HG03575 (cell line): ENCODE results near the gene EMX2.
"Not testable (repeated sequence)": the region's sequence is repeated elsewhere in the genome, so short reads cannot be mapped to it uniquely, and the experiment has no call there.

Source experiments
- ATAC-seq: cut with Tn5 transposase; IDR thresholded peaks from one replicate; pipeline ENCODE4 v1.9.1; 2021; ENCODE audit not compliant: unreplicated experiment, insufficient number of reproducible peaks, low FRiP score; ENCODE audit errors: extremely low read depth

The EMX2 gene

DNA sequence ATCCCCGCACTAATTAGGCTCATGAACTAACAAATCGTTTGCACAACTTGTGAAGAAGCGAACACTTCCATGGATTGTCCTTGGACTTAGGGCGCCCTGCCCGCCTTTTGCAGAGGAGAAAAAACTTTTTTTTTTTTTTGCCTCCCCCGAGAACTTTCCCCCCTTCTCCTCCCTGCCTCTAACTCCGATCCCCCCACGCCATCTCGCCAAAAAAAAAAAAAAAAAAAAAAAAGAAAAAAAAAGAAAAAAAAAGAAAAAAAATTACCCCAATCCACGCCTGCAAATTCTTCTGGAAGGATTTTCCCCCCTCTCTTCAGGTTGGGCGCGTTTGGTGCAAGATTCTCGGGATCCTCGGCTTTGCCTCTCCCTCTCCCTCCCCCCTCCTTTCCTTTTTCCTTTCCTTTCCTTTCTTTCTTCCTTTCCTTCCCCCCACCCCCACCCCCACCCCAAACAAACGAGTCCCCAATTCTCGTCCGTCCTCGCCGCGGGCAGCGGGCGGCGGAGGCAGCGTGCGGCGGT, at the start of gene EMX2:
EMX2 (plus strand) TSS at position 41 of the 519 bp plus-strand sequence. CDS start 522 bp downstream, outside the sequence.
- no peak for ATAC-seq

DNA sequence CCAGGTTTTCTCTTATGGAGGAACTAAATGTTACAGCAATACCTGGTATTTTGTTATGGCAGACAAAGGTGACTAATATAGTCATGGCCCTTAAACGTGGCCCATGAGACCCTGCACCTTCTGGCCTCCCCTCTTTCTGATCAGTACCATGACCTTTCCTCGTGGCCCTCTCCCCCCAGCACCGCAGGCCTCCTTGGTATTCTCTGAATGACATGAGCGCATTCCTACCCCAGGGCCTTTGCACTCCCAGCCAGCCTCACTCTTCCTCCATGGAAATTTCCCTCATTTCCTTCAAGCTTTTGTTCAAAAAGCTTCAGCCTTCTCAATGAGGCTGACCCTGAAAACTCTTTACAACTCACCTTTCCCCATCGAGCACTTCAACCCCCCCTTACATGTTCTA, 46.5 kb upstream of the EMX2 start:
- ATAC-seq = no peak

DNA sequence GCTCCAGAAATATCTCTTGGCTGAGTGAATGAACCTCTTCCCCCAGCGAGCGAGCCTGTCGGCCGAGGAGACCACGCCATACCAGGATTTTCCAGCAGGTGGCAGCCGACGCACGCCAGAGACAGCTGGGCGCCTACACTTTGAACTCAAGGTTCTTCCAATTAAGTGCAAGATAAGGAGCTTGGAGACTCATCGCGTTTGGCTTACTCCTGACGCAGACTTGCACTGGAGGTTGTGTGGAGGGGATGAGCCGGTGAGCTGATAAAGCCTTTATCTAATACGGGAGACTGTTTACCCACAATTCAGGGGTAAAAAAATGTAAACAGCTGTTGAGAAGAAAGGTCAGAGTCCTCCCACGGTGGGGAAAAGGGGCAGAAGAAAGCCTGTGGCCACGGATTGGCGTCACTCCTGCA, 45.9 kb upstream of the EMX2 start:
- peak; percentile 58 for ATAC-seq

DNA sequence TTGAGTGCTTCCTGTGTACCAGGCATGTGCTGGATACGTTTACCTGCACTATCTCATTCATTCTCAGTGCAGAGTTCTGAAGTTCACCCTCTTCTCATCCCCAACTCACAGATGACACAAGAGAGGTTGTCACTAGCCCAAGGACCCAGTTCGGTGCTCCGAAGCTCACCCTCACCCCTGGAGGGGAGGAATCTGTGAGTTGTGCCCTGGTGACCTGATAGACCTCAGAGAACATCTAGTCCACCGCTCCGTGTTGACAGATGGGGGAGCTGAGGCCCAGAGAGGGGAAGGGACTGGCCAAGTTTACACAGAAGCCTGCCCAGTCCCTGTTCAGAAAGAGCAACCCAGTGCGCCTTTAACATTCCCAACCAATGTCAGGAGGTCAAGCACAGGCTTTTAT, 44.8 kb upstream of the EMX2 start:
- ATAC-seq = no peak

DNA sequence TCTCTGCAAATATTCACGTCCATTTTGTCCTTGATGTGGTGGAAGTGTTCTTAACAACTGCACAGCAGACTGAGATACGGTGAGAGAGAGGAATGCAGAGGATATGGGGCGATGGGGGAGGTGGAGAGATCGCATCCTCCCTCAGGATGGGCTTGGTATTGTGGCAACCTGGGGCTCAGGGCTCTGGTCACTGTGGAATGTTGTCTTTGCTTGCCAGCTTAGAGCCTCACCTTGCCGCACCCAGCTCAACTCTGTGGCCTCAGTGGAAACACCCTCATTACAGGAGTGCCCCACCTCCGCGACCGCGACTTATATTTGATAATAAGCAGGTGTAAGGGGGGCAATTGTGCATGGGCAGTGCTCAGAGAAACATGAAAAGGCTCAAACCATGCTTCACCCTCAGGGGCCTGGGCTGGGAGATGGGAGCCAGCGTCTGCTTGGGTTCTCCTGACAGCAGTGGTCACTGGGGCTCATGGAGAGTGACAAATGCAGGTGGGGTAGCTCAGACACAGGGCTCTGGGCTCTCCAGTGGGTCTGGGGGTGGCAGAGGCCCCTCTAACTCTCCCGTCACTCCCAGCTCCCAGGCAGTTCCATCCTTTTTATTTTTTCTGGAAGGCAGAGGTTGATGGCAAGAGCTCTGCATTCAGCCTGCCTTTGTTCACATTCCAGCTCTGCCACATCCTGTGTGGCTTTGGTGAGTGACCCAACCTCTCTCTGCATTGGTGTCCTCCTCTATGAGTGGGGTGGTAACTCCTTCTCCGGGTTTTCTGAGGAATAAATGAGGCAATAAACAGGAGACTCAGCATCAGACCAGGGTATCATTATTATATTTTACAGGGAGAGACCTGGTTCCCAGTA, 43.1 kb upstream of the EMX2 start:
- ATAC-seq = no peak

DNA sequence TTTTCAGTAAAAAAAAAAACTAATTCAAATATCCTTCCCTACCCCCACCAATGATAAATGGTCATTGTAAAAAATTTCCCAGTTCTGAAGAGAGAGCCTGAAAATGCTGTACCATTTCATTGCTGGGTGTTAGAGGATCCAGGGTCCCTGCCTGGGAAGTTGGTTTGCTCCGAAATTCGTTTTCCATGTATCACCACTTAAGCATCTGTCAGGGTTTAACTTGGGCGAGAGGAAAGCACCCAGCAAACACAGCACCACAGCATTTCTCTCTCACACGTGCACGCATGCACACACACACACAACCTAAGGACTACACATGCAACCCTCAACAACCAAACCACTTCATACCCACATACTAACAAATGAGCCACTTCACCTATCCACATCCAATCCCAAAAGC, 42.1 kb upstream of the EMX2 start:
- ATAC-seq = no peak

DNA sequence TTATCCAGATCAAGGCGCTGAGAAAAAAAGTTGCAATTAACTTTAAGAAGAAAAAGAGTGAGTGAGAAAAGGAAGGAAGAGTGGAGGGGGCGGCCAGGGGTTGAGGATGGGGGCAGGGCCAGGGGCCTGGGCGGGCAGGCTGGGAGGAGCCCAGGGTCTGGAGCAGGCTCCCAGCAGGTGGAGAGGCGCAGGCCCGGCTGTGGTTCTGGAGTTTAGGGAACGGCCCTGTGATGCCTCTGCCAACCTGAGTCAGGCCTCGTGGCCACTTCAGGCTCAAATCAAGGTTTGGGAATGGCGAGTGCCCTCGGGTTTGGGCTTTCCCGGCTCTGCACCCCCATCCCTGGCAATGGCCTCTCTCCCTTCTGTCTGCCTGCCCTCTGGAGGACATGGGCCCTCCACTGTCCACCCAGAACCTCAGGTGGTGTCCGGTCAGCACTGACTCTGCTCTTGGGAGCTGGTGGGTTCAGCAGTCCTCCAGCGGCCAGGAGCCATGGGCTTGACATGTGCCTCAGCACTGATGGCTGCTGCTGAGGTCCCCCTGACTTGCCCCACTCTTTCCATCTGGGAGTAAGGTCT, 41.0 kb upstream of the EMX2 start:
- ATAC-seq = no peak

DNA sequence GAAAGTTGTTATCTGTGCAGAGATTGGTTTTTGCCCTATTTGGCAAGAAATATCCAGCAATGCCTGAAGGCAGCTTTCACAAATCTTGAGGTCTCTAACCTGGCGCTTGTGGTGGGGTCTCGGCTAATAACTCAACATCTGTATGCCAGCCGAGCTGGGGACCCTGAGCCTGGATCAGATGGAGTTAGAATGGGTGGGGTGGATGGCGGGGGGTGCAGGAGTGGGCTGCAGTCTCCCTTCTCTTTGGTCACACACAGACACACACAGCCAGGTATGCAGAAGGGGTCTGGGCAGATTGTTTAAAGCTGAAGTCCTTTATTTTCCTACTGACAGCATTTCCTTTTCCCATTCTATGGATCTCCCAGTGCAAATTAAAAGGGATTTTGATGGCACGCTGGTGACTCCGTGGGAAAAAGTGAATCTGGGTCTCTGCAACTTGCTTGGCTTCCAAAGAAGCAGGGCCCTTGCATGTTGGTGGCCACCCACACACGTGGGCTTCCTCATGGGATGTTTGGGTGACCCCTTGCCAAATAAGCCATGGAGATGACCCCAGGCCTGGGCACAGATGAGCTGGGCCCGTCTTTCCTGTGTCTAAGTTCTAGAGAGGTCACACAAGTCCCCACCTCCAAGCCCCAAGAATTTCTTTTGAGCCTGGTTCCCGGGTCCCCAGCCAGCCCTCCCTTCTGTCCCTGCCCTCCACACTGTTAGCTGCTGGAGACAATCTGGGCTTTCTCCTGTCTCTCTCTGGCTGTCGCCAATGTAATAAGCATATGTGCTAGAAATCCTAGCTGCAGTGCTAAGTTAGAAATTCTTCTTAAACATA, 39.9 kb upstream of the EMX2 start:
- no peak for ATAC-seq

DNA sequence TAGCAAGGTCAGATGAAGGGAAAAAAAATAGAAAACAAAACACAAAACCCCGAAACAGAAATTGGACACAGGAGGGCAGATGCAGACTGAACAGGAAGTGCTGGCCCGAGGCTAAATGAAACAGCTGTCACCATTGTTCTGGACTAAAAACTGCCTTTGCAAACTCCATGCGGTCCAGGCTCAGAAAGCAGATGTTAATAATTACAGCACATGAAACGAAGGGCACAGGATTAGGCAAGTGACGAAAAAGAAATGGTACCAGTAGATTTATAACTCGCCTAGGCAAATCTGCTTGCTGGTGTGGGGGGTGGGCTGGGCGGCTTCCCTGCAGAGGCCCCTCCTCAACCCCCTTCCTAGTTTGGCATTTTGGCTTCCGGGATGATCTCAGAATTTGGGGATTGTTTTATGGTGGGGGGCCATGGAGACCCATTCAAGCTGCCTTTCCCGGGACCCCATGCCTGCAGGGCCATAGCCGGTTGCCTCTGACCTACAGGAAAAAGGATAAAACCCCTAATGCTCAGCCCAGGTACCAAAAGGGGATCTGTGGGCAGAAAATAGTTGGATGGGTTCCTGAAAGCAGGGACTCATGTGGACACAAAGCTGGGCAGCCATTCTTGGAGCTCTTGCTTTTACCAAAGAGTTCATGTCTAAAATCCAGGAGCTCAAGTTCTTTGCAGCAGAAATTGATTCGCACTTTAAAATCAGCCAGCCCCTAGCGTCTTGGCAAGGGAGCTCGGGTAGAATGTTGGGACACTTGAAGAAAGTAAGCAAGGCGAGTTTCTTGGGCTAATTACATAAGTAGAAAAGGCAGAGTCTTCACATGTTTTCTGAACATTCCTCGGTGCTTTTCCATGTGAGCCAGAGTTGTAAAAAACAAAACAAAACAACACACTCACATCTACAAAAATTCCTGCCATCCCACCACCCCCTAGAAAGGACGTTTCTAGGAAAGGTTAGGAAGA, 39.0 kb upstream of the EMX2 start:
- ATAC-seq = no peak

DNA sequence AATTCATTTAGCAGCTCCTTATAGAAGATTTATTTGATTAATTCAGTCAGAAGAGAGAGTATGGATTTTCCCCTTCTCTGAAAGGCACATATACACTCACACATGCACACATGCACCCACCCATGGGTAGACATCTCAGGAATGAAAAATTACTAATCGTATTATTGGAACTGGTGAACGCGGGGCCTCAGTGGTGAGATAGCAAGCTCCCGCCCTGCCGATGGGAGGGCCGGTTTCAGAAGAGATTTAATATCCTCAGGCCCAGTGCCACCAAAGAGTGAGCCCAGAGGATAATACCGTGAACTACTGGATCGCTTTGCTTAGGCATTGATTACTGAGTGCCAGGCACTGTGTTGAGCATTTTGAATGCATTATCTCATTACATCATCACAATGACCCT, 38.0 kb upstream of the EMX2 start:
- ATAC-seq = no peak

DNA sequence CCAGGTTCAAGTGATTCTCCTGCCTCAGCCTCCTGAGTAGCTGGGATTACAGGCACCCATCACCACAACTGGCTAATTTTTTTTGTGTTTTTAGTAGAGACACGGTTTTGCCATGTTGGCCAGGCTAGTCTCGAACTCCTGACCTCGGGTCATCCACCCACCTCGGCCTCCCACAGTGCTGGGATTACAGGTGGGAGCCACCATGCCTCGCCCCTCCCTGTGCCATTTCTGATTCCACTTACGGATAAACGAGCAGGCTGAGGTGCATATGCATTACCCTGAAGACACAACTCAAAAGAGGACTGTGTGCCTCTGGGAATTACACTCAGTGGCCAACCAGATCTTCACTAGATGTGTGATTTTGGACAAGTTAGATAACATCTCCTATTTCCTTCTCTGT, 35.5 kb upstream of the EMX2 start:
- ATAC-seq = not testable (repeated sequence)

DNA sequence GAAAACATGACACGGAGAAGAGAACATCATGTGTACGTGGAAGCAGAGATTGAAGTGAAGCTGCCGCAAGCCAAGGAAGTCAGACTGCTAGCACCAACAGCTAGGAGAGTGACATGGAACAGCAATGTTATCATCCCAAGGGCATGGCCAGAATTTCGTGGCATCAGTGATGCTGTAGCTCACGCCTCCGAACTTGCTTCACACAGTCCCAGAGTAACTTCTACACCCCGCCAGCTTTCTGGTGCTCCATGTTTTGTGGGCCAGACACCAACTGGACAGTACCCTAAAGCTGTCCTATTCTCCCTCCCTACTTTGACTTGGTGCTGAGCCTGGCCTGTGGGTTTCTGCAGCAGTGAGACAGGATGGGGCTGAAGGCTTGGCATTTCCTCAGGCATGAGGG, 33.0 kb upstream of the EMX2 start:
- no peak for ATAC-seq

DNA sequence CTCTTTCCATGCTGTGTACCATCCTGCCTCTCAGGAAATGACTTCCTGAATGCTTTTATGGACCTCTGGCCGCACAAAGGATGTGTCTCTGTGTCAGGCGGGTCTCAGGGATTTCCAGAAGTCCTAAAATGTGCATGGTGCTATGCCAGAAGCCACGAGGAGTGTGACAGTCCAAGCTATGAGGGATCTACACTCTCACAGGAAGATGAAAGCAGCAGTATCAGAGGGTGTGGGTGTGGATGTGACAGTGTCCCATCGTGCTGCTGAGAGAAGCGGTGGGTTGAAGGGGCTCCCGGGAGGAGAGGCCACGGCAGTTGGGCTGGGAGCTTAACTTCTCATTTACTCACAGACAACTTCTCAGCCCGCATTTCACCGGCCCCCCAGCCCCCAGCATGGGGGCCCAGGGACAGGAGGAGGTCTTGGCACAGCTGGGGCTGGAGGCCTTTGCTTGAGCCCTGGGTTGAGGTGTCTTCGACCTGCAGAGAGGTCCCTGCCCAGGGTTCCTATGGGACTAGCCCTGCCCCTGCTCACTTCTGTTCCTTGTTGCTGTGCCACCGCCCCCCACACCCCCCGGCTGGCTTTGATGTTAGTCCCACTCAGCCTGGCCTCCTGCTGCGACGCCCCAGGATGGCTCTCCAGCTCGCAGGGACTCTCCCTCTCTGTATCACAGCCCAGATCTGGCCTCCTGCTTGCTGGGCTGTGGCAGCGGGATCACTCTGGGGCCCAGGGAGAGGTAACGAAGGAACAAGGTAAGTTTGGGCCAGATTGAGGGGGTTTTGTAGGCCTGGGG, 30.8 kb upstream of the EMX2 start:
- no peak for ATAC-seq

DNA sequence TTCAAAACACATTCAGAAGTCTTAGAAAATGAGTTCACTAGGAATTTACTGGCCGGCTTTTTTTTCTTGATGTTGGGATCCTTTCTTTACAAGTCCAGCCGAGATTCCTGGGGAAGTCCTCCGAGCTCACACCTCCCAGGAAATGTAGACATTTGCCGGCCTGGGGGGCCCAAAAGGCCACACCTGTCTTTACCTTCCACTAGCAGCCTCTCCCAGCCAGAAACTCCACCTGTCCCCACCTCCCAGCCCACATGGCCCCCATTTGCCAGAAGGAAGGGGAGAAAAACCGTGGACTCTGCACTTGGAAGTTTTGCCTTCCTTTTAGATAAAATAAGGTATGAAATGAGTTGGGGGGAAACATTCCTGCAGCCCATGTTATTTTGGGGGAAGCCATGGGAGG, 27.6 kb upstream of the EMX2 start:
- no peak for ATAC-seq

DNA sequence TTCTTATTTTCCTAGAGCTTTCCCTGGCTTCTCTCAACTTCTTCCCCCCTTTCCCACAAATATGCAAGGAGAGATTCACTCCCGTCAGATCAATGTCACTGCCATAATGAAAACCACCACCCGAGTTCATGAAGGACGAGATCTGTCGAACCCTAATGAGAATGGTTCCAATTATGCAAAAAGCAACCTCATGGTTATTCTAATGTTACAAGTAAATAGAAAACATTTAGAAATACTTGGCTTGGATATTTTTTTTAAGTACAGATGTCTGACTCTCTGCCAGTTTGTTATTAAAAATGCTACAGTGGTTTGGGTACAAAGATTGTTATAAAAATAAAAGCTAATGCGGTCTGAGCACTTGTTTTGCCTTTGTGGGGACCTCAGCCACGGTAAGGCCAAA, 25.9 kb upstream of the EMX2 start:
- no peak for ATAC-seq

DNA sequence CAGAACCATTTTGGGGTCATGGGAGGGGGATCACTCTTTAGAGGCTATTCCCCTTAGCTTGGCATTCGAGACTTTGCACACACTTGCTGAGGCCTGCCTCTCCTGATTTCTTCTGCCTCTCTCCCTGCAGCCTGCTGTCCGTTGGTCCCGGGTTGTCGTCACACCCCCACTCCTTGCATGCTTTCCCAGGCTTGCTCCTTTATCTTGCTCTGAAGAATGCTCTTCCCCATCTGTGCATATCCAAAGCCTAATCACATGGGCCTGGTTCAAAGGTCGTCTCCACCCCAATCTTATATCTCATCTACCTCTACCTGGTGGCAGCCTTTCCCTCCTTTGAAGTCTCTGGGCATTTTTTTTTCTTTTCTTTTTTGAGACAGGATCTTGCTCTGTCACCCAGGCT, 24.3 kb upstream of the EMX2 start:
- no peak for ATAC-seq

DNA sequence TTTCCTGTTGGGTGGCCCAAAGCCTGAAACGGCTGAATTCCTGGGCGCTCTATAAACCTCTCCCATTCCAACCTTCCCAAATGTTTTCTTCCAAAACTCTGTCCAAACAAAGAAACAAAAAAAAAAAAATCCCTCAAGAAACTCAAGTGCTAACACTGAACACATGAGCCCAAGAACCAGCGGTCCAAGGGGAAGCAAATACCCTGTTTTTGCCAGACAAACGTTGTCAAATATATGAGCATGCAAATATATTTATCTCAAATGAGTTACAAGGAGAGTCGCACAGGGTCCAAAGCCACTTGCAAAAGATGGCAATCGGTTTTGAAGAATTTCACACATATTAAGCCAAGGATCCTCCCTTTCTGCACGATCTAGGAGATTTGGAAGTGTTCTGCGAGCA, 23.3 kb upstream of the EMX2 start:
- no peak for ATAC-seq

DNA sequence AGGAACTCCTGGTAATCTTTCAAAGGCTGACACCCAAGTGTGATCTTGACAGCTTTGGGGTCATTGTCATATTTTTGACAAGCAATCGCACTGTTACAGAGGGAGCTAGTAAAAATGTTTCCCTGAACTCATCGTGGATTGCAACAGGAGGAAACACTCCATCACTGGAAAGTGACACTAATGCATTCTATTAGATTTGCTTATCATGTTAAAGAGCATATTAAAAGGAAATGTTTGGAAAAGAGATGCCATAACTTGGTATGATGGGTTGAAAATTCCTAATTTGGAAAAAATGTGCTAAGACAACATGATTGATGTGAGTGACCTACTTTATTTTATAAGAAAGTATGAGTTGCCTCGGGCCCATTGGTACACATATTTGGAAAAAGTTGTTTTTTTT, 22.7 kb upstream of the EMX2 start:
- no peak for ATAC-seq
